WI38 (cell line): ENCODE measurements around the gene IPO5.
"Not testable (repeated sequence)": the region's sequence is repeated elsewhere in the genome, so short reads cannot be mapped to it uniquely, and the experiment has no call there.

Source experiments
- H3K4me3 ChIP-seq: 2 replicates; pipeline ENCODE4 v1.5.1; 2011; ENCODE audit warnings: low read depth, mild to moderate bottlenecking, control low read depth, low read length
- CTCF ChIP-seq: IDR thresholded peaks from 2 replicates; pipeline ENCODE4 v1.5.1; 2012; ENCODE audit warnings: low read depth, mild to moderate bottlenecking, control low read depth, low read length

The IPO5 gene

GRCh38 chr13:98044301-98044700 lies 90.8 kb downstream of the IPO5 start:
- TF ChIP-seq CTCF, result no peak
- H3K4me3 ChIP-seq, result no peak overlapping the region

- not testable (repeated sequence) for H3K4me3 ChIP-seq
Observed at GRCh38 chr13:98047785-98048184, 94.3 kb downstream of the IPO5 start.

GRCh38 chr13:98048265-98048664 lies 94.8 kb downstream of the IPO5 start:
- no peak for TF ChIP-seq CTCF
- no peak overlapping the region for H3K4me3 ChIP-seq

GRCh38 chr13:98050041-98050466 lies 96.6 kb downstream of the IPO5 start:
- no peak overlapping the region for H3K4me3 ChIP-seq
- TF ChIP-seq CTCF, result no peak

GRCh38 chr13:98052412-98052811 lies 98.9 kb downstream of the IPO5 start:
- no peak for TF ChIP-seq CTCF
- H3K4me3 ChIP-seq, result no peak overlapping the region

- no peak for TF ChIP-seq CTCF
- H3K4me3 ChIP-seq, result no peak overlapping the region
Observed at GRCh38 chr13:98054301-98054700, 100.8 kb downstream of the IPO5 start.

- no peak overlapping the region for H3K4me3 ChIP-seq
- TF ChIP-seq CTCF, result no peak
Observed at GRCh38 chr13:98055623-98056022, 102.1 kb downstream of the IPO5 start.

- no peak for TF ChIP-seq CTCF
- H3K4me3 ChIP-seq, result no peak overlapping the region
Observed at GRCh38 chr13:98056839-98057410, 103.5 kb downstream of the IPO5 start.
